Colonic mucosa (tissue), 4 donors: ENCODE results near the gene MUSTN1. TPM values are rescaled to one million over a fixed set of nuclear protein-coding genes. Genes with fewer than 3 reads are reported as not detected.

Experiments used
- DNase-seq: peaks from one replicate; pipeline ENCODE4 v3.0.0-alpha.2; 2020
- H3K27ac ChIP-seq: fragments of 200-600 bp; one replicate; pipeline ENCODE4 v1.8.0; 2021
- H3K27me3 ChIP-seq: fragments of 200-600 bp; one replicate; pipeline ENCODE4 v1.8.0; 2021
- H3K36me3 ChIP-seq: fragments of 200-600 bp; one replicate; pipeline ENCODE4 v1.8.0; 2021
- H3K4me1 ChIP-seq: fragments of 200-600 bp; one replicate; pipeline ENCODE4 v1.8.0; 2021; ENCODE audit warnings: mild to moderate bottlenecking
- H3K4me3 ChIP-seq: fragments of 200-600 bp; one replicate; pipeline ENCODE4 v1.8.0; 2021
- H3K9ac ChIP-seq, 2 donors: one replicate each; pipeline ENCODE4 v1.7.0; 2013; ENCODE audit warnings: control low read depth in 2 of 2, low read depth in 2 of 2, low read length in 2 of 2
- H3K9me3 ChIP-seq: fragments of 200-600 bp; one replicate; pipeline ENCODE4 v1.8.0; 2021
- intact Hi-C: fragments of 100-400 bp; cut with DNase I; formaldehyde crosslinking; loops from one replicate; pipeline ENCODE4 v1.14.1; 2022
- total RNA-seq, 2 donors: library from RNA; stranded (reverse); fragmentation: NEBNext Ultra II Directional in 1 of 2; extraction: Animal tissue kit (Norgen Biotek cat#: 25700) in 1 of 2; gene quantifications; one replicate each; pipeline ENCODE4 v1.2.1, GENCODE V29; 2021
- TF ChIP-seq, protein P1 (sequence below): fragments of 200-600 bp; IDR thresholded peaks from one replicate; pipeline ENCODE4 v1.8.0; 2022; ENCODE audit warnings: antibody characterized with exemption, mild to moderate bottlenecking
- donor health status: healthy.
- donor health status: DM: no; HTN: no; CAD: no.
- donor health status: DM: no; HTN: no; CAD: no.

Gene MUSTN1
- total RNA-seq, 2 donors from 2014 or later = 1.5 to 3.2 TPM

DNA sequence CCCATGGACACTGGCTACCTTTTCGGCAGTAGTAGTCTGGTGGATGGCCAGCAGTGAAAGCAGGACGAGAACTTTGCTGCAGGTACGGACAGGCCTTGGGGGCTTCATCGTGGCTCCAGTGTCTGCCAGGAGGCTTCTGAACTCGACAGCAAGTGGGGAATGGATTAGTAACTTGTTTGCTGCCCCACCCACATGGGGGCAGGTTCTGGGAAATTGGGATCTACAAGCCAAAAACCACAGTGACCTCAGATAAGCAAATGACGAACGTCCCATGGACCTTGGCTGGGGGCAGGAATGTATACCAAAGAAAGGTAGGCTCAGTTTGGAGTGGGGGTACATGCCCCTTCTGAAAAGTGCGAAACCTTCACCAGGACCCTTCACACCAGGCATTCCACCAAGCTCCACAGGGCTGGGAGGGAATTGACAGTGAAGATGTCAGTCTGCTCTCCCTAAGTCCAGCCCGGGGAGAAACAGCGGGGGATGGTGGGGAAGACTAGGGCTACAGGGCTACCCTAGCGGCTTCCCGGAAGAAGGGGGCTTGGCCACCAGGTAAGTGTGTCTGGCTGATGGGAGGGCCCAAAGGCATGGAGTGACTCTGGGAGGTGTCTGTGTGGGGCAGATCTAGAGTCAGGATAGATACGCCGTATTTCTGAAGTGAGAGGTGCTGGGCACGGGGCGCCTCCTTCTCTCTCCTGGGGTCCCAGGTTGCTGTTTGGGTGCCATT is 4.1 kb downstream of the MUSTN1 start, which contains the start of gene ITIH4:
Gene ITIH4 (minus strand): TSS at position 138 of the 724 bp plus-strand sequence. CDS start 30 bp downstream, at position 108.
- no peaks in the 10 kb centered on the region for H3K9me3 ChIP-seq
- H3K9ac ChIP-seq = no peak within 1 kb of the TSS
- H3K4me3 ChIP-seq = no peak within 1 kb of the TSS
- no peaks in the 10 kb centered on the region for H3K27me3 ChIP-seq
- TF ChIP-seq, protein P1, sequence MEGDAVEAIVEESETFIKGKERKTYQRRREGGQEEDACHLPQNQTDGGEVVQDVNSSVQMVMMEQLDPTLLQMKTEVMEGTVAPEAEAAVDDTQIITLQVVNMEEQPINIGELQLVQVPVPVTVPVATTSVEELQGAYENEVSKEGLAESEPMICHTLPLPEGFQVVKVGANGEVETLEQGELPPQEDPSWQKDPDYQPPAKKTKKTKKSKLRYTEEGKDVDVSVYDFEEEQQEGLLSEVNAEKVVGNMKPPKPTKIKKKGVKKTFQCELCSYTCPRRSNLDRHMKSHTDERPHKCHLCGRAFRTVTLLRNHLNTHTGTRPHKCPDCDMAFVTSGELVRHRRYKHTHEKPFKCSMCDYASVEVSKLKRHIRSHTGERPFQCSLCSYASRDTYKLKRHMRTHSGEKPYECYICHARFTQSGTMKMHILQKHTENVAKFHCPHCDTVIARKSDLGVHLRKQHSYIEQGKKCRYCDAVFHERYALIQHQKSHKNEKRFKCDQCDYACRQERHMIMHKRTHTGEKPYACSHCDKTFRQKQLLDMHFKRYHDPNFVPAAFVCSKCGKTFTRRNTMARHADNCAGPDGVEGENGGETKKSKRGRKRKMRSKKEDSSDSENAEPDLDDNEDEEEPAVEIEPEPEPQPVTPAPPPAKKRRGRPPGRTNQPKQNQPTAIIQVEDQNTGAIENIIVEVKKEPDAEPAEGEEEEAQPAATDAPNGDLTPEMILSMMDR = no peak
- DNase-seq = no peak
- no peaks in the 10 kb centered on the region for H3K4me1 ChIP-seq
- H3K36me3 ChIP-seq = no peaks in the 10 kb centered on the region
- intact Hi-C loops = no loop called here
- H3K27ac ChIP-seq = no peak within 1 kb of the TSS

GRCh38 chr3:52829906-52830463 is 4.8 kb downstream of the MUSTN1 start:
- intact Hi-C loops = no loop called here
- no peaks in the 10 kb centered on the region for H3K4me1 ChIP-seq
- TF ChIP-seq, protein P1 = no peak
- H3K9me3 ChIP-seq = no peaks in the 10 kb centered on the region
- no peak overlapping the region for H3K4me3 ChIP-seq
- H3K36me3 ChIP-seq = no peaks in the 10 kb centered on the region
- no peak for DNase-seq
- H3K27me3 ChIP-seq = no peaks in the 10 kb centered on the region
- H3K9ac ChIP-seq = no peak overlapping the region
- no peak overlapping the region for H3K27ac ChIP-seq

- H3K4me3 ChIP-seq = no peak overlapping the region
- no peaks in the 10 kb centered on the region for H3K9me3 ChIP-seq
- no peaks in the 10 kb centered on the region for H3K36me3 ChIP-seq
- H3K4me1 ChIP-seq = no peaks in the 10 kb centered on the region
- no peak for DNase-seq
- intact Hi-C loops = no loop called here
- TF ChIP-seq, protein P1 = no peak
- H3K27ac ChIP-seq = no peak overlapping the region
- no peaks in the 10 kb centered on the region for H3K27me3 ChIP-seq
- no peak overlapping the region for H3K9ac ChIP-seq
Measured at GRCh38 chr3:52829482-52829881, 5.3 kb downstream of the MUSTN1 start.

GRCh38 chr3:52827866-52828376 is 6.9 kb downstream of the MUSTN1 start:
- Histone ChIP-seq H3K4me3 (no peak overlapping the region), H3K9me3 (no peaks in the 10 kb centered on the region), H3K4me1 (no peaks in the 10 kb centered on the region), H3K36me3 (no peaks in the 10 kb centered on the region), H3K9ac (no peak overlapping the region), H3K27ac (no peak overlapping the region), H3K27me3 (no peaks in the 10 kb centered on the region)
- TF ChIP-seq, protein P1 = no peak
- DNase-seq = no peak
- intact Hi-C loops = no loop called here

DNA sequence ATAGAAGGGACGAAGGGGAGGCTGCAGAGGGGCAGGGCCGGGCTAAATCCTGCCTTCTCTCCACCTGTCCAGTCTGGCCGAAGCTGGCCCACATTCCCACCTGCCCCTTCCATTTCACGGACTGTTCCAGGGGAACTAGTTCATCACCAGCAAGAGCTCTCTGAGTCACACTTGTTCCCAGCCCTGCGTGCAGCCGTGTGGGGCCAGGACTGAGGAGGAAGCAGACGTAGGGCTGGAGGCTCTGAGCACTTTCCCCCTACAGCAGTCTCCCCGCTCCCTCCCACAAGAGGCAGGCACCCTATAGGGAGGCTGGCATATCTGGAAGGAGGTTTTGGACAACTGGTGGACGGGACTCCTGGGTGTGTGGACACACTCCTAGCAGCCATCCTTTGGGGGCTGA is 7.4 kb downstream of the MUSTN1 start:
- no peak for DNase-seq
- no peak overlapping the region for H3K27ac ChIP-seq
- TF ChIP-seq, protein P1 = no peak
- H3K36me3 ChIP-seq = no peaks in the 10 kb centered on the region
- H3K4me1 ChIP-seq = no peaks in the 10 kb centered on the region
- H3K9ac ChIP-seq = no peak overlapping the region
- intact Hi-C loops = no loop called here
- H3K9me3 ChIP-seq = no peaks in the 10 kb centered on the region
- H3K4me3 ChIP-seq = no peak overlapping the region
- H3K27me3 ChIP-seq = no peaks in the 10 kb centered on the region
